GM18907 (cell line): Measurements from ENCODE around the gene REPIN1.

Experiments used
- ATAC-seq: cut with Tn5 transposase; IDR thresholded peaks from one replicate; pipeline ENCODE4 v1.9.1; 2021; ENCODE audit warnings: mild to moderate bottlenecking, moderate library complexity; ENCODE audit not compliant: unreplicated experiment

REPIN1 gene

DNA sequence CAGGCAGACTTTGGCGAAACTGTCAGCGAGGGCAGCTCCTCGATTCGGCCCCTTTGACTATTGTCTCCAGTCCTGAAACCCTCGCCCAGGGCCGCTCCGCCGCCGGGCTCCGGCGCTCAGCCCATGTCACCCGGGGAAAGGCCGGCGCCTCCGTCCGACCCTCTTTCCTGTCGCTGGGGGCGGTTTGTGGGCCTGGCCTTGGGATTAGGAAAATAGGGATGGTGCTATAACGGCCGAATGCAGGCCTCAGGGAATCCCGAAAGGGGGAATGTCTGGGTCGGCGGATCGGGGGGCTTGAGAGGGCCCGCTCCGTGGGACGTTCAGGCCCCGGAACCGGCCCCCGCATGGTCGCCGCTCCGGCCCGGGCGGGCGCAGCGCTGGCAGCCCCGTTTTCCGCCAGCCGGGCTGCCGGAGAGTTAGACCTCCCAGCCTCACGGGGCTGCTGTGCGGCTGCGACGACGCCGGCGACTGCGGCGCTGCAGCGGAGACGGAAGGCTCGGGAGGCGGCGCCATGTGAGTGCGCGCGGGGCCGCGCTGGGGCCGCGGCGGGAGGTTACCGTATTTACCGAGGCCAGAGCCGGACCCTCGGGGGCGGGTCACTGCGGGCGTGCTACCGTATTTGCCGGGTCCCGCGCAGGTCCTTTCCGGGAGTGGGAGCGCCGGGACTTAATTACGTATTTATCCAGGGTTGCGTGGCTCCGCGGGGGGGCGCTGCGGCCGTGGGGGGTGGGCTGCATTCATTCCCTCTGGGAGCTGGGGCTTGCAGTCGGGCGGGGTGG lies 36.4 kb downstream of the REPIN1 start:
- peak; percentile 39 for ATAC-seq

DNA sequence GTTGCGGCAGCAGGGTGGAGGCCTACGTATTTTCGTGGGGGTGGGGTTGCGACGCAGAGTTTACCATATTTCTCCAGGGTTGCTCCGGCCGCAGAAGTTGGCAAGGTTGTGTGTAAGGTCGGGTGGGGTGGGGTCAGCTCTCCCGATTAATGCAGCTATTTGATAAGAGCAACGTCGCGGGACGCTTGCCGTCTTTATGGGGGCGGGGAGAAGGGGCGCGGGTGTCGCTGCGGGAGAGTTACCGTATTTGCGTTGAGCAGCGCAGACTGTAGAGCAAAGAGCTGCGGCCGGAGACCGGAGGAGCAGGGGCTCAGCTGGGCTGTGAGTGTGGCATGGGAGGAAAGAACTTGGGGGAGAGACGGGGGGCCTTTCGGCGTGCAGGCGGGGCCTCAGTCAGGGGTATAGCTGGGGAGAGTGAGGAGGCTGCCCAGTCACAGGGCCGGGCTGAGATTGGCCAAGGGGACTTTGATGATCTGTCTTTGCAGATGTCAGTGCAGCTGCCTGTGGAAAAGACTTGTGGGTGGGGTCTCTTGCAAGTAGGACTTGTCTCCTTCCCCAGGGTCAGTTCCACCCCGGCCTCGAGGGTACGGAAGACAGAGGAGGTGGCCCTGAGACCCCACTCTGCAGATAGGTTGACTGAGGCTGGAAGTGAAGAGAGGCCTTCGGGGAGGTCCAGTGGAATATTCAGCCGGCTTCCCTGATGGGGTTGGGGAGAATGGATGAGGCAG lies 37.1 kb downstream of the REPIN1 start:
- ATAC-seq, result no peak

DNA sequence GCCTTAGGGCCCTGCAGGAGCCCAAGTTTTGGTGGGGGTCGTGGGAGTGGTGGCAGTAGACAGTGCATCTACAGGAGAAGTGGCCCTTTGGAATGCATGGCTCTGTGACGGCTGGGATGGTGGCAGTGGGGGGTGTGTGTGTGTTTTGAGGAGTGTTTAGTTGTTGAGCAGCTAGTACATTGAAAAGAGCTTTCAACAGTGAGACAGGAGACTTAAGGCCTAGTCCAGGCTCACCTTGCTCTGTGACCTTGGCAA lies 37.6 kb downstream of the REPIN1 start:
- ATAC-seq, result no peak

DNA sequence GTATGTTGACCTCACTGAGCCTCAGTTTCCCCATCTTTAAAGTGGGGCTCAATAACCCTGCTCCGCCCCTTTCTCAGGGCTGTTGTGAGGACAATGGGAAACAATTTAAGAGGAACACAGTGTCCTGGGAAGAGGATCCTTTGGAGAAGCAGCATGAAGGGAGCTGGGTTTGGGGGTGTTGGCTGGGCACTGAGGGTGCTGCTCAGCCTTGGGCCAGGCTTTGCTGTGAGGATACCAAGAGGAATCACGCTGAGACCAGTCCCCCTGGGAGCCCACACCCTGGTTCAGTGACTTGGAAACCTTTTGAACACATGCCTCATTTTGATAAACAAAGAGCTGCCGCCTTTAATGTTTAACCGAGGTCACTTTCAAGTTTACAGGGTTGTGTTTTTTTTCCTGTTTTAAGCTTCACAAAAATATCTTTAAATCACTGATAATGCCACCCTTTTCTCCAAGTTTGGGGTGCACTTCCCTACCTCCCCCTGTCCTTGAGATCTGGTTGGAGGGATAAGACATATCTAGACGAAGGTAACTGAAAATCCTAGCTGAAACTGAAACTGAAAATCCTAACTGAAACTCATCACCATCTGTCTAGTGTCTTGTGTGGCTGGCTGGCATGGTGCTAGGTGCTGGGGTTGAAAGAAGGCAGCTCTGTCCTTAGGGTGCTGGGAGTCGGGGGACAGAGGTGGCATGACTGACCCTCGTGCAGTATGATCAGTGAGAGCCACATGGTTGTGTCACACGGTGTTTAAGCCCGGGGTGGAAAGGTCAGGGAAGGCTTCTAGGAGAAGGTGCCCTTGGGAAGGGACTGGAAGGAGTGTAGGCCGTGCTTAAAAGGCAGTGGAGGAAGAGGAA lies 38.2 kb downstream of the REPIN1 start:
- ATAC-seq, result peak; percentile 63

DNA sequence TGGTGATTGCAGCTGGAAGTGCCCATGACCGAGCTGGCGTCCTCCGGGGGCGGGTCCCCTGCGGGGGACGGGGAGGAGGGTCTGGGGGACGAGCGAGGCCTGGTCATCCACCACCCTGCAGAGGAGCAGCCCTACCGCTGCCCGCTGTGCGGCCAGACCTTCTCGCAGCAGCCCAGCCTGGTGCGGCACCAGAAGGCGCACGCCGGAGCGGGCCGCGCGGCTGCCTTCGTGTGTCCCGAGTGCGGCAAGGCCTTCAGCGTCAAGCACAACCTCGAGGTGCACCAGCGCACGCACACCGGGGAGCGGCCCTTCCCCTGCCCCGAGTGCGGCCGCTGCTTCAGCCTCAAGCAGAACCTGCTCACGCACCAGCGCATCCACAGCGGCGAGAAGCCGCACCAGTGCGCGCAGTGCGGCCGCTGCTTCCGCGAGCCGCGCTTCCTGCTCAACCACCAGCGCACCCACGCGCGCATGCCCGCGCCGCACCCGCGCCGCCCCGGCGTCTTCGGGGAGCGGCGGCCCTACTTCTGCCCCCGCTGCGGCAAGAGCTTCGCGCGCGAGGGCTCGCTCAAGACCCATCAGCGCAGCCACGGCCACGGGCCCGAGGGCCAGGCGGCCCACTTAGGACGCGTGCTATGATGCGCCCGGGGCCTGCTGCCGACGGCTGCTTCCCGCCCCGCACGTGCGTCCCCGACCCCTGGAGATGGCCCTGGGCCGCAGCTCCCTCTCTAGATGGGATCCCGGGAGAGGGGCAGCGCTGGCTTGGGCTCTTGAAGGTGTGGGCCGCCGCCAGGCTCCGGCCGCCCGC lies 39.2 kb downstream of the REPIN1 start:
- ATAC-seq, result no peak

DNA sequence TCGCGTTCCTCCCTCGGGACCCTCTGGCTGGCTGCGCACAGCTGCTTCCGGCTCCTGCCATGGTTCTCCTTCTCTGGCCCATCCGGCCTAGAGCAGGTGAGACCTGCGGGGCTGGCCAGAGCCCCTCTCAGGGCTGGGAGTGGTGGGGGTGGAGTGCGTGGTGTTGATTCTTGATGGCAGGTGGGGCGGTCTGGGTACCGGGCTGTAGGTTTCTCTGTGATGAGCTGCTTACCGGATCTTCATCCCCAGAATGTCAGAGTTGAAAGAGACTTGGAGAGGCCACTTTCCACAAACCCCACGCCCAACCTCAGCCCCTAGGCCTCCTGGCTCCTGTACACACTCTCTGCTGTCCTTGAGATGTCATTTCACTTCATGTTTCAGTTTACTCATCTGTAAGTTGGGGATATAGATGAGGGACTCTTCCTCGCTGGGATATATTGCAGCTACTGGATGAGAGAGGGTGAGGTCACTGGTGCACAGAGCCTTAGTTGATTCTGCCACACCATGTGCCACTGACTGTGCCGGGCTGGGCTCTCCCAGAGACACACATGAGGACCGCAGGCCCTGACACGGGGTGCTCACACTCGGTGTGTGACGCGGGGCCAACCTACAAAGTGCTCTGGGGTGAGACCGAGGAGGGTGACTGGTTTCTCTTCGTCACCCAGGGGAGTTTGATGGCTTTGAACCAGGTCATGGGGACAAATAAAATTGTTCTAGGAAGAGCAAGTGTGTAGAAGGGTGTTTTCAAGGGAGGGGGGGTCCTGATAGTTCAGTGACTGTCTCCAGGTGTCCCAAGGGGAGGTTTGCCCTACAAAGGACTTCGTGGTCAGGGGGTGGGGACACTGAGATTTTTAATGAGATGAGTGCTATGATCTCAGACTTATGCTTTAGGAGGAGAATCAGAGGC lies 40.0 kb downstream of the REPIN1 start:
- peak; percentile 38 for ATAC-seq

DNA sequence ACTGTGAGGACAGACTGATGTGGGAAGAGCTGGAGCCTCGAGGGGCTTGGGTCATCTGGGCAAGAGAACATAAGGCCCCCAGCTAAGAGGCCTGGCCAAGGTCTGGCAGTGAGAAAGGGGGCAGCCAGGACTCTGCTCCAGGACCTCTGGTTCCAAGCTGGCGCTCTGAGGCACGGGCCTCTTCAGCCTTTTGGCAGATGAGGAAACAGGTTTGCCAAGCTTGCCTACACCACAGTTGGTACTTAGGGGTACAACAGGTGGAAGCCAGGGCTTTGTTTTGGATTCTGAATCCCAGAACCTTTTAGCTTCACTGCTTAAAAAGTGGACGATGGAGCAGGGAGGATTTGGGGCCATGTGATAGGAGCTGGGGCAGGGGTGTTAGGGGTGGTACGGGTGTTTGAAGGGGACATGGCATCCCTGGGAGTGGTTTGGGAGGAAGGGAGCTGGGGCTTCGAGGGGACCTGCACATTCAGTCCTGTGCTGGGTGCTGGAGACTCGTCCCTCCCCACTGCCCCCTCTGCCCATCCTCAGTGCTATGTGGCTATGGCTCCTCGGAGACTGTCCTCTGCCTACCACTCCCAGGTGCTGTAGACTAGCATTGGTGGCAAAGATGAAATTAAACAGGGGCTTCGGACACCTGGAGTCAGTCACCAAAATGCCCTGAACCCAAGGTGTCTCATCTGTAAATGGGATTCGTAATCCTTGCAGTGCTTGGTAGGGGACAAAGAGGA lies 40.8 kb downstream of the REPIN1 start:
- no peak for ATAC-seq

DNA sequence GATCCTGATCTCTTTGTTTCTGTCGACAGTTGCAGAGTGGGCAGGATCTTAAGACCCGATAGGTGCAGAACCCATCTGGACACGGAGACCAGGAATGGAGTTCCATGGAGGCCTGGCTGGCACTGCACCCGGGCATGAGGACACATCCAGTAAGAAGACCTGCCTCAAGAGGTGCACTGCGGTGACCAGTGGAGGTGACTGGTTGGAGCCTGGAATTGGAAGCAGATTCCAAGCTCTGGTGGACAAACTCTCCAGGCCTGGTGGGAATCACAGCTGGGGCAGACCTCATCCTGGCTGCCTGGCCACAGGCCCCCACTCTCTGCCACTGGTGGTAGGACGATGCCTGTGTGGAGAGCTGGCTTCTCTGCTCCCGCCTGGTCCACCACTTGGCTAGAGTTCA lies 41.5 kb downstream of the REPIN1 start:
- no peak for ATAC-seq

DNA sequence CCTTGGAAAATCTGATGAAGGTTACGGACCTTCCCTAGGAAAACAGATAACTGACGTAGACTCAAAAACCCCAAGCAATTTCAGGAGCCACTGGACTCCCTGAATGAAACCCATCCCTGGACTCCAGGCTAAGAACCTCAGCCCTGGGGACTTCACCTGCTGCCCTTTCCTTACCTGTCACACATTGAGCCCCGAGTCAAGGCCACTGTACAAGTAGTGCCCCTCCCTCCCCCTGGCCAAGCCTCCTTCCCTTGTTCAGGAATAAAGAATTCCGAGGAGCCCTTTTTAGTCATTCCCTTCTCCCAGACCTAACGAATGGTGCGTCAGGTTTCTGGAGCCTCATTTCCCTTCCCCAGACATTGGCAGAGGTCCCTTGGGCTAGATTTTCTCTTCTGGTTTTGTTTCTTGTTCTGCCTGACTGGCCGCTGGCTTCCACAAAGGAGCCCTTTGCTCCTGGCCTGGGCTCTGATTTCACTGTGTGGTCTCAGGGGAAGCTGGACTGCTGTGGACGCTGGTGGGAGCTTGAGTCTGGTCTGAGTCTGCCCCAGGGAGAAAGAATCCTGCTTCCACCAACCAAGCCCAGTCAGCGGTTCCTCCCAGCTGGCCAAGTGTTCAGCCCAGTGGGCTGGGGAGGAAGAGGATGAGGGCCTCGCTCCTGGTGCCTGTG lies 42.2 kb downstream of the REPIN1 start:
- no peak for ATAC-seq

DNA sequence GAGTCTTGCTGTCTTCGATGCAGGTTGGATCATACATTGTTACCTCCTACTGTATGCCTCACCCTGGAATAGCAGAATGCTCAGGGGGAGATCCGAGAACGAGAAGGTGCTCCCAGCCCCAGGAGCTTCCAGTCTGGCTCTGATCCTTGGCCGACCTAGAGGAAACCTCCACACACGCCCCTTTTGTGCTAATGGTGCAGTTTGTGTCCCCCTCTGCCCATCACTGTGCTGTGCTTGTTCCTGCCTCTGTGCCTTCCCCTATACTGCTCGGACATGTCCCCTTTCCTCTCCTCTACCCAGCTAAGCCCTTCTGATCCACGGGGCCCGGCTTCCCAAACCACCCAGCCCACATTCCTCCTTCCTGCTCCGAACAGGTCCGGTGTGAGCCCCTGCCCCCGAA lies 43.0 kb downstream of the REPIN1 start:
- ATAC-seq, result no peak

DNA sequence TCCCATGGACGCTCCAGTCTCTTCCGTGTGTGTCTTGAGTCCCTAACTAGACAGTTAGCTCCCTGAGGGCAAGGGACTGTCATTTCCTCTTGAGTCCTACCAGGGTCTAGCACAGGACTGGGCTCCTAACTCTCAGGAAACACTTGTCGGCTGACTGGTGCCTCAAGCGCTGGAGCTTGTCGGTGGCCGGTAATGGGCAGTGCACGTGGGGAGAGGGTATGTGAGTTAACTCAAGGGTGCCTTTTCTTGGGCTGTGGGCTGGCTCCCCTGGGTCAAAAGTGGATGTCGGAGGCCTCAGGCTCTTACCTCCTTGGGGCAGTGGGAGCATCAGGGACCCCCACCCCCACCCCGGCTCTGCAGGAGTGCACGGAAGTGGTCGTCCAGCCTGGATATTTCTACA lies 43.4 kb downstream of the REPIN1 start:
- ATAC-seq, result no peak

DNA sequence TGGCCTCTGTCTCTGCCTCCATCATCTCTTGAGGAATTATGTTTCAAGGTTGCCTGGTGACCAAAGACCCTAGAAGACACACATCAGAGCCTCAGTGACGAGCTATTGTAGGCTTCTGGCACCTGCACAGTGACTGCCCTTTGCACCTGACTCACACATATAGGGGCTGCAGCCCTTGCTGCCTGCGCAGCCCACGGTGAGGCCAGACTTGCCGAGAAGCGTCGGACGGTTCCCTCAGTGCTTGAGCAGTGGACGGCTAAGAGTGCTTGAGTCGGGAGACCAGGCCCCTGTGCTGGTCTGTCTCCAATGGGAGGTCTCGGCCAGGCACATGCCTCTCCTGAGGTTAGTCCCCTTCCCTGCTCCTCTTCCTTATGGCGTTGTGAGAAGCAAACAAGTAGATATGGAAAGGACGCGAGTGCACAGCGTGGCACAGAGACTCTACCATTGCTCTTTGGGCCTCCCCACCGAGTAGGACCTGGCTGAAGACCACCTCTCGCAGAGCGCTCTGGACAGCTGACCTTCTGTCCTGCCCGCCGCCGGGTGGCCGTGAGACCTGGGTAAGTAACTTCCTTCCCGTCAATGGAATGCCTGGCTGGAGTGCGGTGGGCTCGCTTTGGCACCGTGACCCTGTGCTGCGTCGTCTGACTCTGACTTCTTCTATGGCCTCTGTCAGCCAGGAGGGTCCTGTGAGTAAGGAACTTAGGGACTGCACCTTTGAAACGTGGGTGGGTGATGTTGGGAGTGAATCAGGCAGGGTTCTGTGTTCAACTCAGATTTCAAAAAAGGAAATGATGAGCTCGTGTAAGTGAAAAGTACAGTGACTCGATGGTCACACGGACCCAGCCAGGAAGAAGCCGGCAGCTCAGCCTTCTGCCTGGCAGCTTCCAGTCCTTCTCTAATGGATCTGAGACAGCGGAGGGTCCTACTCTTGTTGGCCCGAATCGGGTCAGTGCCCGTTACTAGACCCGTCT lies 44.2 kb downstream of the REPIN1 start:
- ATAC-seq, result no peak

DNA sequence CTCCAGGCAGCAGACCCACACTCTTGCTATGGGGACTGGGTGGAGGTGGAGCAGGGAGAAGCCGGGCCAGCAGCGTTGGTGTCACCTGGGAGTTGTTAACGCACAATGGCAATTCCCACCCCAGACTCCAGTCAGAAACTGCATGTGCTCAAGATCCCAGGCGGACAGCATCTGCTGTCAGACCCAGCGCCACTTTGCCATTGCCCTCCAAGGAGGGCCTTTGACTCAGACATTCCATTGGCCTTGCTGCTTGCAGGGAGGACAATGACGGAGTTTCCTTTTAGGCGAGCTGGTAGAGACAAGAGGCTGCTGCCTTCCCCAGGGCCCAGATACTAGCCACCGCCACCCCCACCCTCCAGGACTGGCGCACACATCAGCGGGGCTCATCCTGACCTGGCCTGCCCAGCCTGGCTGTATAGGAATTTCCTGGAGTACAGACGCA lies 45.0 kb downstream of the REPIN1 start:
- ATAC-seq, result no peak

DNA sequence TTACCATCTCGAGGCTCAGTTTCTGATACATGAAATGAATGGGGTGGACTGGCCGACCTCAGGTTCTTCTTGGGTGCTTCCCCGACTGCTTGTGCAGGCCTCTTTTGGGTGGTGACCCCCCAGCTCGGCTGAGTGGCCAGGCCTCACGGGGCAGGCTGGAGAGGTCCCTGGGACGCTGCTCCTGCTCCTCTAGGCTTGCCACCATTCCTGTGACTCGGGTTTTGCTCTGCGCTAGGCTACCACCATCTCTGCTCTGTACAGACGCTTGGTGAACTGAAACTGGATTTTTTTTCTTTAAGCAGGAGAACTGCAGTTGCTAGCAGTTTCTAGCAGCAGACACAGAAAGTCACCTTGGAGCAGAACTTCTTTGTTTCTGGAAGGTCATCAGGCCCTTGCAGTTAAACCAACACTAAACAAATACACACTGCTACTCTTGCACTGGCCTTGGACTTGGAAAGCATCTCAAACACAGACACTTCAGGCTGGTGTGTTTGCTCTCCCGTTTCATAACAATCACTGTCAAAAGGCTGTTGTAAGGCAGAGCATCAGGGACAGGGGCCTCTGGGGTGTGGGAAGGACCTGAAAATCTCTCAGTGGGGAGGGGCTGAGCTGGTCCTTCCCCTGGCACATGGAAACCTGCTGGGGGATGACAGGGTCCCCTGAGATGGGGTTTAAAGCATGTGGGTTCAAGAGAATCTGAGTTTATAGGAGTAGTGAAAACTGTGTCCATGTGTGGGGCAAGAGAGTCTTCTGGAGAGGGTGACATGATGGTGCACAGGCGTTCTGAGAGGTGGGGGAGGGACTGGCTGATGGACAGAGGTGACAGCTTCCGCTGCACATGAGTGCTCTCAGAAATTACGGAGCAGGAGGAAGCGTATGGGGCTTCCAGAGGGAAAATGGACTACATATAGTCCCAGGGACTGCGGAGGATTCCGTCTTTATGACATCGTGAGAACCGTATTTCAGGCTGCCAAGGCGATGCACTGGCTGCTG lies 46.8 kb downstream of the REPIN1 start:
- ATAC-seq, result no peak

DNA sequence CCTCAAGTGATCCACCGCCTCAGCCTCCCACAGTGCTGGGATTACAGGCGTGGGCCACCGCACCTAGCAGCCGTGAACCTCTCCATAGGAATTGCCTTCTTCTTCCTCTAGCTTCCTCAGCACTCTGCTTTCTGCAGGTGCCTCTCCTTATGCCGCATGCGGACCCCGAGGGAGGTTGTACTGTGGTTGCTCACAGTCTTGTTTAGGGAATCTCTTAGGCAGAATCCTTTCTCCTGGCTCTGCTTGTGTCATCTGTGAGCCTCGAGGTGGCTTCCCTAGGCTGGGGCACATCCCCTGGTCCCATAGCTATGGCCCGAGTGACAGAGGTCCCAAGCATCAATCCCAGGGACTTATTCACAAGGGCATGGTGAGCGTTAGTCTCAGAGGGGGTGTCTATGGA lies 48.6 kb downstream of the REPIN1 start:
- ATAC-seq, result no peak

DNA sequence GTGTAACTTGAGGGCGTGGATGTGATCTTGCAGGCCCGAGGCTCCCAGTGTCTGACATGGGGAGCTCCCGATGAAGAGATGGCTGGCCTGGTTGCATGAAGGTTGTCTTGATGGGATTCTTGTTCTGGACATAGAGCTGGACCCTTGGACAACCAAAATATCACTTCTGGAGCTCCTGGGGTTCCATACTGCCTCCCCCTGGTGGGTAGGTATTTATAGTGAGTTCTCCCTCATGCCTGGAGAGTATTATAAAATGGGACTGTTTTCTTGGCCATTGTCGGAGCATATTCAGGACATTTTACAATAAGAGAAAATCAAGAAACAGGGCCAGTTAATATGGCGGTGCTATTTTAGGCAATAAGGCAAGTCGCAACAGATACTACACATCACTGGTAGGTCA lies 49.2 kb downstream of the REPIN1 start:
- ATAC-seq, result no peak
